ENCODE results near the gene LRRC47.
A peak's percentile ranks its signal among the peaks of the same experiment; 100 is the strongest.
"Not testable (repeated sequence)": the region's sequence is repeated elsewhere in the genome, so short reads cannot be mapped to it uniquely, and the experiment has no call there.

Gene LRRC47

DNA sequence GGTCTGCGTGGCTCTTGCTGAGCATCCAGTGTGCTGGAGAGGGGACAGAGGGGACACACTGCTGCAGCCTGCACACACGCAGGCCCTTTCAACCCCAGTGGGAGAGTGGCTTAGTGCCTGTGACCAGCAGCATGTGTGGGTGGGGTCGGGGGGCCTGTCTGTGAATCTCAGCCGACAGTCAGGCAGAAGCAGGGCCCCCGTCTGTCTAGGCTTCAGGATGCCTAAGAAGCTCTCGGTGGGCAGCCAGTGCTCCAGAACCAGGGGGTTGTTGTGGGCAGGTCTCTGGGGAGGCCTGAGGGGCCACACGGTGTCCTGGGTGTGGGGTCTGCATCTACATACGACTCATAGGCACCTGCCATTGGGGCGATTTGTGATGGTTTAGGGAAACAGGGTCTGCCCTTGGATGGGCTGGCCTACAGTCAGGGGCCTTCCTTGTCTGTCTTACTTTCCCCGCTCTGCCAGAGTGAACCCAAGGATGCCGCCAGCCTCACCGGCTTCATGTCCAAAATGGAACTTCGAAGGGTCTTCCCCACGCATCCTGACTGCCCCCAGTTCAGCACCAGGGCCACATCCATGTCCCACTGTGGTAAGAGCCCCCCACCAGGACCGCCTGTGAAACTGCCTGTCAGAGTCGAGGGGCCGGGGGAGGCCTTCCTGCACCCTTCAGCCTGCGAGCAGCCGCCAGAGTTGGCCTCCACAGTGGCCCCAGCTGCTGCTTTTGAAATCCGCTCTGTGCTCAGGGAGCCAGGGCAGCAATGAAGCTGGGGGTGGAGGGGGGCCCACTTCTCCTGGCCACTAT lies 42.4 kb downstream of the LRRC47 start:
- no peak for DNase-seq (ENCODE audit: low read depth)
- no peak for TF ChIP-seq MYC (IDR thresholded peaks at IDR 0.05; ENCODE audit: low read depth, low read length)
- TF ChIP-seq, protein P1, sequence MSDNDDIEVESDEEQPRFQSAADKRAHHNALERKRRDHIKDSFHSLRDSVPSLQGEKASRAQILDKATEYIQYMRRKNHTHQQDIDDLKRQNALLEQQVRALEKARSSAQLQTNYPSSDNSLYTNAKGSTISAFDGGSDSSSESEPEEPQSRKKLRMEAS (IDR thresholded peaks at IDR 0.05; ENCODE audit: low read depth, low read length), result no peak
- TF ChIP-seq, protein P2, sequence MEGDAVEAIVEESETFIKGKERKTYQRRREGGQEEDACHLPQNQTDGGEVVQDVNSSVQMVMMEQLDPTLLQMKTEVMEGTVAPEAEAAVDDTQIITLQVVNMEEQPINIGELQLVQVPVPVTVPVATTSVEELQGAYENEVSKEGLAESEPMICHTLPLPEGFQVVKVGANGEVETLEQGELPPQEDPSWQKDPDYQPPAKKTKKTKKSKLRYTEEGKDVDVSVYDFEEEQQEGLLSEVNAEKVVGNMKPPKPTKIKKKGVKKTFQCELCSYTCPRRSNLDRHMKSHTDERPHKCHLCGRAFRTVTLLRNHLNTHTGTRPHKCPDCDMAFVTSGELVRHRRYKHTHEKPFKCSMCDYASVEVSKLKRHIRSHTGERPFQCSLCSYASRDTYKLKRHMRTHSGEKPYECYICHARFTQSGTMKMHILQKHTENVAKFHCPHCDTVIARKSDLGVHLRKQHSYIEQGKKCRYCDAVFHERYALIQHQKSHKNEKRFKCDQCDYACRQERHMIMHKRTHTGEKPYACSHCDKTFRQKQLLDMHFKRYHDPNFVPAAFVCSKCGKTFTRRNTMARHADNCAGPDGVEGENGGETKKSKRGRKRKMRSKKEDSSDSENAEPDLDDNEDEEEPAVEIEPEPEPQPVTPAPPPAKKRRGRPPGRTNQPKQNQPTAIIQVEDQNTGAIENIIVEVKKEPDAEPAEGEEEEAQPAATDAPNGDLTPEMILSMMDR (IDR thresholded peaks at IDR 0.05; ENCODE audit: low read depth, low read length), result no peak
- no peak for TF ChIP-seq POLR2A (IDR thresholded peaks at IDR 0.05; ENCODE audit: extremely low read depth, insufficient read length)

DNA sequence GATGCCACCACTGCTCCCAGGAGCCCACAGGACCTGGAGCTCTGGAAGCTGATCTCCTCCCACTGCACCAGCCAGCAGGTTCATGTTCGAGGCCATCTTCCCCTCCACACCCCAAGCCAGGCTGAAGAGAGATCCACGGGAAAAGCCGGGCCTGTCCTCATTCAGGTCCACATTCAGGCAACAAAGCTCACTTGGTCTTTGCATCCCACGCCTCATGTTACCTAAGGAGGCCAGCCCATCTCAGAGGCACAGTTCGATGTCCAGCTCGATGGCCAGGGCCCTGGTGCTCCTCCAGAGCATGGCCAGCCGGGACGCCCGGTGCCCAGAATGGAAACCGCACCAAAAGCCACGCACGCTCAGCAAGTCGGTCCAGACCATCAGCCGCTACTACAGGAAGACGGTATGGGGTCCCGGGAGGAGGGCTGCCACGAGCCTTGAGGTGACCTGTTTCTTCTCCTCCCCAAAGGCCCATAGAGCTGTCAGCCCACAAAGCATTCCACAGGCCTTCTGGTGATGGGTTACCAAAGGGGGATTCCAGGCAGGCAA lies 43.8 kb downstream of the LRRC47 start, which contains the start of gene CCDC27:
CCDC27 (plus strand) TSS at position 51 of the 546 bp plus-strand sequence; CDS start at position 83, 32 bp downstream.
- DNase-seq (ENCODE audit: low read depth), result no peak
- TF ChIP-seq, protein P1 (IDR thresholded peaks at IDR 0.05; ENCODE audit: low read depth, low read length), result no peak
- TF ChIP-seq, protein P2 (IDR thresholded peaks at IDR 0.05; ENCODE audit: low read depth, low read length), result no peak
- no peak for TF ChIP-seq POLR2A (IDR thresholded peaks at IDR 0.05; ENCODE audit: extremely low read depth, insufficient read length)
- TF ChIP-seq MYC (IDR thresholded peaks at IDR 0.05; ENCODE audit: low read depth, low read length), result no peak
- no peak within 1 kb of the TSS for H3K4me3 ChIP-seq (ENCODE audit: low read depth, low read length)

More for the DNA sequence above, 42.4 kb downstream of the LRRC47 start:
- no peak overlapping the region for H3K4me3 ChIP-seq (ENCODE audit: low read depth, low read length)

DNA sequence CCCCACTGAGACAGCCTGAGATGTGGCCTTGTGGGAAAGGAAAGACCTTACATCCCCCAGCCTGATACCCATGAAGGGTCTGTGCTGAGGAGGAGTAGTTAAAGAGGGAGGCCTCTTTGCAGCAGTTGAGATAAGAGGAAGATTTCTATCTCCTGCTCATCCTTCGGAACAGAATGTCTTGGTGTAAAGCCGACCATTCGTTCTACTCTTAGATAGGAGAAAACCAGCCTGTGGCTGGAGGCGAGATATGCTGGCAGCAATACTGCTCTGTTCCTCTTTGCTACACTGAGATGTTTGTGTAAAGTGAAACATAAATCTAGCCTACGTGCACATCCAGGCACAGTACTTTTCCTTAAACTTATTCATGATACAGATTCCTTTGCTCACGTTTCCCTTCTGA lies 45.6 kb downstream of the LRRC47 start:
- TF ChIP-seq POLR2A (IDR thresholded peaks at IDR 0.05; ENCODE audit: extremely low read depth, insufficient read length) (no peak), MYC (IDR thresholded peaks at IDR 0.05; ENCODE audit: low read depth, low read length) (no peak)
- no peak overlapping the region for H3K4me3 ChIP-seq (ENCODE audit: low read depth, low read length)
- no peak for DNase-seq (ENCODE audit: low read depth)

DNA sequence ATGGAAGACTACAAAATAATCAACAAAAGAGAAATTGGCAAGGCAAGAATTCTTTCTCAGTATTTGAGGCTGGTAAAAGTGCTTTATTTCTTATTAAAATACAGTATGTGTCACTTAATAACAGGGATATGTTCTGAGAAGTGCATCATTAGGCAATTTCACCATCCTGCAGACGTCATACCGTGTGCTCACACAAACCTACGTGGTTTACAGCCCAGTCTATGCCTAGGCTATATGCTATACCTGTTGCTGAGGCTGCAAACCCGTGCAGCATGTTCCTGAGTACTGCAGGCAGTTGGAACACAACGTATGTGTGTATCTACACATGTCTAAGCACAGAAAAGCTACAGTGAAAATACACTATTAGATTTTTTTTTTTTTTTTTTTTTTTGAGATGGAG lies 46.8 kb downstream of the LRRC47 start:
- H3K4me3 ChIP-seq (ENCODE audit: low read depth, low read length), result no peak overlapping the region
- no peak for DNase-seq (ENCODE audit: low read depth)
- TF ChIP-seq, protein P1 (IDR thresholded peaks at IDR 0.05; ENCODE audit: low read depth, low read length), result no peak
- TF ChIP-seq POLR2A (IDR thresholded peaks at IDR 0.05; ENCODE audit: extremely low read depth, insufficient read length) (no peak), MYC (IDR thresholded peaks at IDR 0.05; ENCODE audit: low read depth, low read length) (no peak)
- TF ChIP-seq, protein P2 (IDR thresholded peaks at IDR 0.05; ENCODE audit: low read depth, low read length), result no peak

DNA sequence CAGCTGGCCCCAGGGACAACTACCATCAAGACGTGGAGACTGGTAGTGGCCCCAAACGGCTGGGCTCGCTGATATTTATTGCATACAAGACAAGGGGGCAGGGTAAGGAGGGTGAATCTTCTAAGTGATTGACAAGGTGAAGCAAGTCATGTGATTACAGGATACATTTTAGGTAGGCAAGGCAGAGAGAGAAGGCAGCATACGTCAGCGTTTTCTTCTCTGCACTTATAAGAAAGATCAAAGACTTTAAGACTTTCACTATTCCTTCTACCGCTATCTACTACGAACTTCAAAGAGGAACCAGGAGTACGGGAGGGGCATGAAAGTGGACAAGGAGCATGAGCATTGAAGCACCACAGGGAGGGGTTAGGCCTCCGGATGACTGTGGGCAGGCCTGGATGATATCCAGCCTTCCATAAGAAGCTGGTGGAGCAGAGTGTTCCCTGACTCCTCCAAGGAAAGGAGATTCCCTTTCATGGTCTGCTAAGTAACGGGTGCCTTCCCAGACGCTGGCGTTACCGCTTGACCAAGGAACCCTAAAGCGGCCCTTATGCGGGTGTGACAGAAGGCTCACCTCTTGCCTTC lies 47.9 kb downstream of the LRRC47 start:
- not testable (repeated sequence) for DNase-seq (ENCODE audit: low read depth); H3K4me3 ChIP-seq (ENCODE audit: low read depth, low read length)

DNA sequence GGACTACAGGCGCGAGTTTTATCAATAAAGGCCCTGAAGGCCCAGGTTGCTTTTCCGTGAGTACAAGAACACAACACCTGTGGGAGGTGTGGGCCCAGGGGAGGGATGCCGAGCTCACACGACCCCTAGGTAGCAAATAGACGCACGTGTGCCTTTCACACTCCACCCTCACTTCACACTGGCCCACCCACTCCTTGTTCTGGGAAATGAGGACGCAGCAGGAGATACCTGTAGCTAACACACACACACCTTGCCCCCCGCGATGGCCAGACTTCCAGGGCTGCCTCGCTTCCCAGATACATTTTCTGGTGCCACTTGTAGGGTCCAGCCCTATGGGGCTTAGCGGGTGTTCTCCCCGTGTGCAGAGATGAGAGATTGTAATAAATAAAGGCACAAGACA lies 48.4 kb downstream of the LRRC47 start:
- no peak for DNase-seq (ENCODE audit: low read depth)
- H3K4me3 ChIP-seq (ENCODE audit: low read depth, low read length), result peak overlapping the region; percentile 63
- TF ChIP-seq, protein P1 (IDR thresholded peaks at IDR 0.05; ENCODE audit: low read depth, low read length), result no peak
- TF ChIP-seq POLR2A (IDR thresholded peaks at IDR 0.05; ENCODE audit: extremely low read depth, insufficient read length) (no peak), MYC (IDR thresholded peaks at IDR 0.05; ENCODE audit: low read depth, low read length) (no peak)
- TF ChIP-seq, protein P2 (IDR thresholded peaks at IDR 0.05; ENCODE audit: low read depth, low read length), result no peak

Measured in NB4 (cell line).